H1 (cell line): ENCODE data around the gene CSNK2B. TPM values are rescaled to one million over a fixed set of nuclear protein-coding genes. Genes with fewer than 3 reads are reported as not detected.

Experiments used
- BRCA1 ChIP-seq: IDR thresholded peaks from 2 replicates; pipeline ENCODE4 v1.6.1; 2012; ENCODE audit warnings: low read depth, low read length, improper control_type of control experiment
- CHD1 ChIP-seq: IDR thresholded peaks from 2 replicates; pipeline ENCODE4 v1.6.1; 2012; ENCODE audit warnings: low read depth, low read length, improper control_type of control experiment
- CHD7 ChIP-seq: fragments of 300-600 bp; sonication (generic); IDR thresholded peaks from 2 replicates; pipeline ENCODE4 v1.7.1; 2012; ENCODE audit warnings: low read length, moderate library complexity, mild to moderate bottlenecking, inconsistent platforms; ENCODE audit not compliant: insufficient replicate concordance
- KDM4A ChIP-seq: IDR thresholded peaks from one replicate; pipeline ENCODE4 v1.7.1; 2012; ENCODE audit warnings: low read depth, mild to moderate bottlenecking, moderate library complexity, low read length, inconsistent platforms; ENCODE audit not compliant: severe bottlenecking
- RBBP5 ChIP-seq: IDR thresholded peaks from 2 replicates; pipeline ENCODE4 v1.7.1; 2012; ENCODE audit warnings: low read depth, mild to moderate bottlenecking, inconsistent platforms, low read length, moderate library complexity, borderline replicate concordance
- SP4 ChIP-seq: IDR thresholded peaks from 2 replicates; pipeline ENCODE4 v1.6.1; 2012; ENCODE audit warnings: low read length, inconsistent platforms
- SRF ChIP-seq: IDR thresholded peaks from 2 replicates; pipeline ENCODE4 v1.6.1; 2011; ENCODE audit warnings: mild to moderate bottlenecking, low read depth, low read length, moderate library complexity
- TCF12 ChIP-seq: IDR thresholded peaks from 2 replicates; pipeline ENCODE4 v1.6.1; 2011; ENCODE audit warnings: low read depth, mild to moderate bottlenecking, low read length
- polyA plus RNA-seq, 7 experiments: library from polyadenylated mRNA; depleted of rRNA in 3 of 7; stranded (reverse) in 5 of 7; unstranded in 2 of 7; fragments of >200 nt in 5 of 7; fragments of 200-250 nt in 2 of 7; gene quantifications; 1 replicate in 5 of 7; 2 replicates in 1 of 7; 4 replicates in 1 of 7; pipeline versions ENCODE4 v1.2.1 to v1.2.3, GENCODE V29; 2011 to 2013; ENCODE audit warnings: missing spikeins in 2 of 7, mixed read lengths in 2 of 7
- total RNA-seq: library from RNA; stranded (reverse); fragmentation: NEBNext Ultra II Directional; extraction: Animal tissue kit (Norgen Biotek cat#: 25700); gene quantifications from 2 replicates; pipeline ENCODE4 v1.2.1, GENCODE V29; 2021
- TF ChIP-seq, protein P1 (sequence below): IDR thresholded peaks from 2 replicates; pipeline ENCODE4 v1.6.1; 2011; ENCODE audit warnings: low read length, improper control_type of control experiment

Gene CSNK2B
- total and polyA plus RNA-seq, 2 of the 8 experiments (the other 6 are each of a cell fraction or from before 2014, with no cell fraction given), result 169 to 208 TPM

DNA sequence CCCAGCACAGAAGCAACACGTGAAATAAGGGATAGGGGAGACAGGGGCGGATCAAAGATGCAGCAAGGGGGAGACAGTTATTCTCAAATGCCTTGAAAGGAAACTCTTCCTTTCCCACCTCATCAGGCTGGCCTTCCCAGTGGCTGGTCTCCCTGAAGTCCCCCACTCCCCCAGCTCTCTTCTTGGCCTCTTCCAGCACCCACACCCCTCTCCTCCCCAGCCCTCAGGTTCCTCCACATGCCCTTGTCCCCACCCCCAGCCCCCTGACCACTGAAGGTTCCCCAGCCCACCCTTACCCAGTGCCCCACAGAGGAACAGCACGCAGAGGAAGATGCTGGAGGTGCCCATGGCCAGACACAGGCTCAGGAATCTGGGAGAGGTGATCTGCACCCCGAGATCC, 47.6 kb downstream of the CSNK2B start (continued):
- no peak for TF ChIP-seq CHD7
- no peak for TF ChIP-seq SRF
- TF ChIP-seq, protein P1, sequence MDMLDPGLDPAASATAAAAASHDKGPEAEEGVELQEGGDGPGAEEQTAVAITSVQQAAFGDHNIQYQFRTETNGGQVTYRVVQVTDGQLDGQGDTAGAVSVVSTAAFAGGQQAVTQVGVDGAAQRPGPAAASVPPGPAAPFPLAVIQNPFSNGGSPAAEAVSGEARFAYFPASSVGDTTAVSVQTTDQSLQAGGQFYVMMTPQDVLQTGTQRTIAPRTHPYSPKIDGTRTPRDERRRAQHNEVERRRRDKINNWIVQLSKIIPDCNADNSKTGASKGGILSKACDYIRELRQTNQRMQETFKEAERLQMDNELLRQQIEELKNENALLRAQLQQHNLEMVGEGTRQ, result no peak
- no peak for TF ChIP-seq TCF12
- no peak for TF ChIP-seq KDM4A
- TF ChIP-seq RBBP5, result no peak
- TF ChIP-seq SP4, result no peak
- no peak for TF ChIP-seq CHD1
- TF ChIP-seq BRCA1, result no peak
- TF ChIP-seq, all 59 proteins: peak for 0
